HepG2 (cell line): Measurements from ENCODE around the gene MYL12B.

Source experiments
- ARNTL ChIP-seq: sonication (generic); formaldehyde crosslinking; IDR thresholded peaks from 2 replicates; pipeline ENCODE4 v1.4.0; 2020; ENCODE audit warnings: mild to moderate bottlenecking, missing genetic modification reagents
- ATF7 ChIP-seq, 2 experiments: fragments of 450-650 bp in 1 of 2; sonication (generic) in 1 of 2; formaldehyde crosslinking in 1 of 2; IDR thresholded peaks; 2 replicates each; pipeline versions ENCODE4 v1.4.0 to v1.6.1; 2016 to 2020; ENCODE audit warnings: antibody characterized with exemption in 1 of 2, mild to moderate bottlenecking in 1 of 2, missing genetic modification reagents in 1 of 2
- MYC ChIP-seq: sonication (generic); formaldehyde crosslinking; IDR thresholded peaks from 2 replicates; pipeline ENCODE4 v1.9.0; 2021; ENCODE audit warnings: missing genetic modification reagents, borderline replicate concordance
- TF ChIP-seq, protein P1 (sequence below): sonication (generic); formaldehyde crosslinking; IDR thresholded peaks from 2 replicates; pipeline ENCODE4 v1.4.0; 2020; ENCODE audit warnings: mild to moderate bottlenecking, missing genetic modification reagents
- TF ChIP-seq, protein P2 (sequence below): sonication (generic); formaldehyde crosslinking; IDR thresholded peaks from 2 replicates; pipeline ENCODE4 v1.9.0; 2021; ENCODE audit warnings: missing genetic modification reagents, borderline replicate concordance
- TF ChIP-seq, protein P3 (sequence below): sonication (generic); formaldehyde crosslinking; IDR thresholded peaks from 2 replicates; pipeline ENCODE4 v1.5.0; 2020; ENCODE audit warnings: mild to moderate bottlenecking, missing genetic modification reagents, moderate library complexity

DNA sequence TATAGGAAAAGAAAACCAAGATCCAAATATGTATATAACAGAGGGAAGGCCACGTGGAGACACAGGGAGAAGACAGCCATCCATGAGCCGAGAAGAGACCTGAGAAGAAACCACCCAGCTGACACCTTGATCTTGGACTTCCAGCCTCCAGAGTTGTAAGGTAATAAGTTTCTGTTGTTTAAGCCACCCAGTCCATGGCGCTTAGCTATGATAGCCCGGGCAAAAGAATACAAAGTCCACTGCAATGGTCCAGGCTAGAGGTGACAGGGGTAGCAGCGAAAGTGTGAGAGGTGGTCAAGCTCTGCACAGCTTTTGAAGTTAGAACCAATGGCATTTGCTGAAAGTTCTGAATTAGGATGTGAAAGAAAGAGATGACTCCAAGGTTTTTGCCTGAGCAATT is 44.9 kb upstream of the MYL12B start:
- TF ChIP-seq, protein P1, sequence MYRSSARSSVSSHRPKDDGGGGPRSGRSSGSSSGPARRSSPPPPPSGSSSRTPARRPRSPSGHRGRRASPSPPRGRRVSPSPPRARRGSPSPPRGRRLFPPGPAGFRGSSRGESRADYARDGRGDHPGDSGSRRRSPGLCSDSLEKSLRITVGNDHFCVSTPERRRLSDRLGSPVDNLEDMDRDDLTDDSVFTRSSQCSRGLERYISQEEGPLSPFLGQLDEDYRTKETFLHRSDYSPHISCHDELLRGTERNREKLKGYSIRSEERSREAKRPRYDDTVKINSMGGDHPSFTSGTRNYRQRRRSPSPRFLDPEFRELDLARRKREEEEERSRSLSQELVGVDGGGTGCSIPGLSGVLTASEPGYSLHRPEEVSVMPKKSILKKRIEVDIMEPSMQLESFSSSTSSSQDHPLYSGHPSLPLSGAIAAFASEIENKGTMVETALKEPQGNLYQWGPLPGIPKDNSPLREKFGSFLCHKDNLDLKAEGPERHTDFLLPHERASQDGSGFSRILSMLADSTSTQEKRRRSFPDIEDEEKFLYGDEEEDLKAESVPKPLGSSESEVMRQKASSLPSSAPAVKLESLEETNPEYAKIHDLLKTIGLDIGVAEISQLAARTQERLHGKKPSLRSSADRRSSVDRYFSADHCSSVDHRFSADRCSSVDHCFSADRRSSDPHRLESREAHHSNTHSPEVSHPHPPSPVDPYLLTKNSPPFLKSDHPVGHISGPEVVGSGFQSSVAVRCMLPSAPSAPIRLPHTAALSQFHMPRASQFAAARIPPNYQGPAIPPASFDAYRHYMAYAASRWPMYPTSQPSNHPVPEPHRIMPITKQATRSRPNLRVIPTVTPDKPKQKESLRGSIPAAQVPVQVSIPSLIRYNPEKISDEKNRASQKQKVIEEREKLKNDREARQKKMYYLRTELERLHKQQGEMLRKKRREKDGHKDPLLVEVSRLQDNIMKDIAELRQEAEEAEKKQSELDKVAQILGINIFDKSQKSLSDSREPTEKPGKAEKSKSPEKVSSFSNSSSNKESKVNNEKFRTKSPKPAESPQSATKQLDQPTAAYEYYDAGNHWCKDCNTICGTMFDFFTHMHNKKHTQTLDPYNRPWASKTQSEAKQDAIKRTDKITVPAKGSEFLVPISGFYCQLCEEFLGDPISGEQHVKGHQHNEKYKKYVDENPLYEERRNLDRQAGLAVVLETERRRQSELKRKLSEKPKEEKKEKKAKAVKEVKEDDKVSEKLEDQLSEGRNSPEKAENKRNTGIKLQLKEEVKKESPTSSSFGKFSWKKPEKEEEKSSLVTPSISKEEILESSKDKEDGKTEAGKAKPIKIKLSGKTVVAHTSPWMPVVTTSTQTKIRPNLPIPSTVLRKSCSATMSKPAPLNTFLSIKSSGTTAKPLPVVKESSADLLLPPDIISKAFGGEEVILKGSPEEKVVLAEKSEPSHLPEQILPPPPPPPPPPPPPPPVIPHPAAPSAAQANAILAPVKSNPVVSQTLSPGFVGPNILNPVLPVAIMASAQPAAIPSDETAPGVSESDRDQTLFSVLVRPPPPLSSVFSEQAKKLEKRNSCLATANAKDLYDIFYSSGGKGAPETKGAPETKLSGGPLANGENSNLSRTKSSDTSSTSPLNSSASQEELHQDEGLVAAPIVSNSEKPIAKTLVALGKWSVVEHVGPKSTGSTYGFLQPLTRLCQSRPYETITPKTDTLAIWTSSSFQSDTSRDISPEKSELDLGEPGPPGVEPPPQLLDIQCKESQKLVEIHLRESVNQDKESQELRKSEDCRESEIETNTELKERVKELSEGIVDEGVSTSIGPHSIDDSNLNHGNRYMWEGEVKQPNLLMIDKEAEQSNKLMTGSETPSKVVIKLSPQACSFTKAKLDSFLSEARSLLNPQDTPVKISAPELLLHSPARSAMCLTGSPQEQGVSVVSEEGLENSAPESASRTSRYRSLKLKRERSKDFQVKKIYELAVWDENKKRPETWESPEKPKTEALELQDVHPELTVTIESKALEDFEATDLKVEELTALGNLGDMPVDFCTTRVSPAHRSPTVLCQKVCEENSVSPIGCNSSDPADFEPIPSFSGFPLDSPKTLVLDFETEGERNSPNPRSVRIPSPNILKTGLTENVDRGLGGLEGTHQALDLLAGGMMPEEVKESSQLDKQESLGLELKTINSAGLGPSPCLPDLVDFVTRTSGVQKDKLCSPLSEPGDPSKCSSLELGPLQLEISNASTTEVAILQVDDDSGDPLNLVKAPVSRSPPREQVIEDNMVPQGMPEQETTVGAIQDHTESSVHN, result no peak
- TF ChIP-seq, protein P2, sequence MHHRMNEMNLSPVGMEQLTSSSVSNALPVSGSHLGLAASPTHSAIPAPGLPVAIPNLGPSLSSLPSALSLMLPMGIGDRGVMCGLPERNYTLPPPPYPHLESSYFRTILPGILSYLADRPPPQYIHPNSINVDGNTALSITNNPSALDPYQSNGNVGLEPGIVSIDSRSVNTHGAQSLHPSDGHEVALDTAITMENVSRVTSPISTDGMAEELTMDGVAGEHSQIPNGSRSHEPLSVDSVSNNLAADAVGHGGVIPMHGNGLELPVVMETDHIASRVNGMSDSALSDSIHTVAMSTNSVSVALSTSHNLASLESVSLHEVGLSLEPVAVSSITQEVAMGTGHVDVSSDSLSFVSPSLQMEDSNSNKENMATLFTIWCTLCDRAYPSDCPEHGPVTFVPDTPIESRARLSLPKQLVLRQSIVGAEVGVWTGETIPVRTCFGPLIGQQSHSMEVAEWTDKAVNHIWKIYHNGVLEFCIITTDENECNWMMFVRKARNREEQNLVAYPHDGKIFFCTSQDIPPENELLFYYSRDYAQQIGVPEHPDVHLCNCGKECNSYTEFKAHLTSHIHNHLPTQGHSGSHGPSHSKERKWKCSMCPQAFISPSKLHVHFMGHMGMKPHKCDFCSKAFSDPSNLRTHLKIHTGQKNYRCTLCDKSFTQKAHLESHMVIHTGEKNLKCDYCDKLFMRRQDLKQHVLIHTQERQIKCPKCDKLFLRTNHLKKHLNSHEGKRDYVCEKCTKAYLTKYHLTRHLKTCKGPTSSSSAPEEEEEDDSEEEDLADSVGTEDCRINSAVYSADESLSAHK, result no peak
- TF ChIP-seq, protein P3, sequence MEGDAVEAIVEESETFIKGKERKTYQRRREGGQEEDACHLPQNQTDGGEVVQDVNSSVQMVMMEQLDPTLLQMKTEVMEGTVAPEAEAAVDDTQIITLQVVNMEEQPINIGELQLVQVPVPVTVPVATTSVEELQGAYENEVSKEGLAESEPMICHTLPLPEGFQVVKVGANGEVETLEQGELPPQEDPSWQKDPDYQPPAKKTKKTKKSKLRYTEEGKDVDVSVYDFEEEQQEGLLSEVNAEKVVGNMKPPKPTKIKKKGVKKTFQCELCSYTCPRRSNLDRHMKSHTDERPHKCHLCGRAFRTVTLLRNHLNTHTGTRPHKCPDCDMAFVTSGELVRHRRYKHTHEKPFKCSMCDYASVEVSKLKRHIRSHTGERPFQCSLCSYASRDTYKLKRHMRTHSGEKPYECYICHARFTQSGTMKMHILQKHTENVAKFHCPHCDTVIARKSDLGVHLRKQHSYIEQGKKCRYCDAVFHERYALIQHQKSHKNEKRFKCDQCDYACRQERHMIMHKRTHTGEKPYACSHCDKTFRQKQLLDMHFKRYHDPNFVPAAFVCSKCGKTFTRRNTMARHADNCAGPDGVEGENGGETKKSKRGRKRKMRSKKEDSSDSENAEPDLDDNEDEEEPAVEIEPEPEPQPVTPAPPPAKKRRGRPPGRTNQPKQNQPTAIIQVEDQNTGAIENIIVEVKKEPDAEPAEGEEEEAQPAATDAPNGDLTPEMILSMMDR (CRISPR knock-in tag), result no peak
- TF ChIP-seq ARNTL (no peak), MYC (CRISPR knock-in tag) (no peak), ATF7 (IDR thresholded peaks at IDR 0.05) (no peak), ATF7 (CRISPR knock-in tag; IDR thresholded peaks at IDR 0.05) (no peak)
